Tibial artery (tissue), 4 donors: ENCODE results near the gene GJA3.

Experiments used
- DNase-seq, 2 donors: peaks; one replicate each; pipeline ENCODE4 v3.0.0-alpha.2; 2019
- H3K27ac ChIP-seq, 2 donors: fragments of 200-600 bp; sonication (generic) in 1 of 2; 1 replicate in 1 of 2; 2 replicates in 1 of 2; pipeline ENCODE4 v1.5.1; 2018 to 2019; ENCODE audit warnings: mild to moderate bottlenecking in 1 of 2
- H3K27me3 ChIP-seq, 2 donors: fragments of 200-600 bp; sonication (generic) in 1 of 2; one replicate each; pipeline versions ENCODE4 v1.5.1 to v1.6.0; 2016 to 2019
- H3K36me3 ChIP-seq, 3 donors: fragments of 200-600 bp; sonication (generic) in 2 of 3; one replicate each; pipeline ENCODE4 v1.5.1; 2016 to 2019; ENCODE audit warnings: mild to moderate bottlenecking in 2 of 3
- H3K4me1 ChIP-seq, 4 donors: fragments of 200-600 bp; sonication (generic) in 2 of 4; 1 replicate in 3 of 4; 2 replicates in 1 of 4; pipeline ENCODE4 v1.5.1; 2016 to 2019
- H3K4me3 ChIP-seq, 2 donors: fragments of 200-600 bp; sonication (generic) in 1 of 2; 1 replicate in 1 of 2; 2 replicates in 1 of 2; pipeline ENCODE4 v1.5.1; 2018 to 2019; ENCODE audit warnings: mild to moderate bottlenecking in 2 of 2
- H3K9me3 ChIP-seq, 3 donors: fragments of 200-600 bp; sonication (generic) in 1 of 3; one replicate each; pipeline ENCODE4 v1.5.1; 2016 to 2019
- CTCF ChIP-seq, 2 experiments: fragments of 200-600 bp in 1 of 2; fragments of 450-650 bp in 1 of 2; IDR thresholded peaks; one replicate each; pipeline ENCODE4 v1.5.1; 2017 to 2019; ENCODE audit warnings: antibody characterized with exemption in 2 of 2, mild to moderate bottlenecking in 1 of 2, moderate library complexity in 1 of 2
- intact Hi-C: fragments of 100-400 bp; cut with DNase I; formaldehyde crosslinking; loops from one replicate; pipeline ENCODE4 v1.15.0; 2023; ENCODE audit warnings: low total_unique reads

Gene GJA3

GRCh38 chr13:20160306-20161274 is at the start of gene GJA3:
Gene GJA3 (minus strand): TSS chr13:20161052. CDS start chr13:20143288, 17,764 bp downstream.
- intact Hi-C loops = loop anchor here (5.0 kb wide), 1 partner anchor 33 kb away; no protein-coding TSS in a partner anchor
- H3K36me3 ChIP-seq = no peaks in the 10 kb centered on the region
- H3K27ac ChIP-seq = no peak within 1 kb of the TSS
- peaks cover 0 to 20% (median 13%) of the 10 kb centered on the region in 4 donors for H3K4me1 ChIP-seq
- H3K27me3 ChIP-seq = peaks cover 0 to 76% of the 10 kb centered on the region in 2 donors
- no peaks in the 10 kb centered on the region for H3K9me3 ChIP-seq
- H3K4me3 ChIP-seq = peak within 1 kb of the TSS; percentile 19 to 48
- no peak for DNase-seq
- no peak for TF ChIP-seq CTCF (IDR thresholded peaks at IDR 0.05)

- no peaks in the 10 kb centered on the region for H3K9me3 ChIP-seq
- intact Hi-C loops = no loop called here
- TF ChIP-seq CTCF (IDR thresholded peaks at IDR 0.05) = no peak
- peaks cover 0 to 26% of the 10 kb centered on the region in 2 donors for H3K27me3 ChIP-seq
- H3K27ac ChIP-seq = no peak overlapping the region
- no peak for DNase-seq
- no peak overlapping the region for H3K4me3 ChIP-seq
- no peaks in the 10 kb centered on the region for H3K36me3 ChIP-seq
- H3K4me1 ChIP-seq = no peaks in the 10 kb centered on the region
These were observed 49.1 kb upstream of the GJA3 start for GRCh38 chr13:20209948-20210347.

- Histone ChIP-seq H3K27ac (no peak overlapping the region), H3K9me3 (peaks cover 0 to 7% (median 0%) of the 10 kb centered on the region in 3 donors), H3K27me3 (peaks cover 0 to 29% of the 10 kb centered on the region in 2 donors), H3K4me3 (no peak overlapping the region), H3K4me1 (no peaks in the 10 kb centered on the region), H3K36me3 (no peaks in the 10 kb centered on the region)
- intact Hi-C loops = no loop called here
- TF ChIP-seq CTCF (IDR thresholded peaks at IDR 0.05) = no peak
- DNase-seq = no peak
These were observed 45.9 kb upstream of the GJA3 start for GRCh38 chr13:20206698-20207235.

GRCh38 chr13:20206065-20206697 is 45.3 kb upstream of the GJA3 start:
- no peak overlapping the region for H3K4me3 ChIP-seq

More at GRCh38 chr13:20206065-20206697, 45.3 kb upstream of the GJA3 start:
- no peak for DNase-seq
- no peaks in the 10 kb centered on the region for H3K4me1 ChIP-seq
- peaks cover 0 to 11% (median 3%) of the 10 kb centered on the region in 3 donors for H3K9me3 ChIP-seq
- peaks cover 0 to 29% of the 10 kb centered on the region in 2 donors for H3K27me3 ChIP-seq
- no peak for TF ChIP-seq CTCF (IDR thresholded peaks at IDR 0.05)
- intact Hi-C loops = no loop called here
- H3K36me3 ChIP-seq = no peaks in the 10 kb centered on the region
- H3K27ac ChIP-seq = no peak overlapping the region
